WI38 (cell line): ENCODE data around the gene ZNF775.

Source experiments
- H3K4me3 ChIP-seq: 2 replicates; pipeline ENCODE4 v1.5.1; 2011; ENCODE audit warnings: low read depth, mild to moderate bottlenecking, control low read depth, low read length
- CTCF ChIP-seq: IDR thresholded peaks from 2 replicates; pipeline ENCODE4 v1.5.1; 2012; ENCODE audit warnings: low read depth, mild to moderate bottlenecking, control low read depth, low read length

Gene ZNF775

GRCh38 chr7:150407588-150408392 is 28.7 kb downstream of the ZNF775 start:
- H3K4me3 ChIP-seq: no peak overlapping the region
- no peak for TF ChIP-seq CTCF

GRCh38 chr7:150408393-150409299 is 29.5 kb downstream of the ZNF775 start:
- no peak for TF ChIP-seq CTCF
- H3K4me3 ChIP-seq: no peak overlapping the region

GRCh38 chr7:150409300-150410030 is 30.3 kb downstream of the ZNF775 start:
- no peak overlapping the region for H3K4me3 ChIP-seq
- TF ChIP-seq CTCF: no peak

GRCh38 chr7:150410131-150410530 is 31.0 kb downstream of the ZNF775 start:
- H3K4me3 ChIP-seq: no peak overlapping the region
- TF ChIP-seq CTCF: no peak

GRCh38 chr7:150410680-150411346 is 31.7 kb downstream of the ZNF775 start:
- no peak for TF ChIP-seq CTCF
- H3K4me3 ChIP-seq: no peak overlapping the region

GRCh38 chr7:150411606-150412005 is 32.5 kb downstream of the ZNF775 start:
- no peak for TF ChIP-seq CTCF
- H3K4me3 ChIP-seq: no peak overlapping the region
